Muscle of back (tissue), 11 donors: ENCODE data around the gene C2orf68. TPM values are rescaled to one million over a fixed set of nuclear protein-coding genes. Genes with fewer than 3 reads are reported as not detected.
"Not testable (repeated sequence)": the region's sequence is repeated elsewhere in the genome, so short reads cannot be mapped to it uniquely, and the experiment has no call there.

Experiments
- DNase-seq, 3 donors: peaks; one replicate each; pipeline versions ENCODE4 v3.0.0 to v3.0.0-alpha.2; 2013
- polyA plus RNA-seq, 10 donors: library from polyadenylated mRNA; unstranded; fragments of 120-200 nt; gene quantifications; one replicate each; pipeline ENCODE4 v1.2.1, GENCODE V29; 2013; ENCODE audit not compliant: insufficient read length in 10 of 10

C2orf68 gene
- polyA plus RNA-seq, 10 donors: 35.9 to 51.2 (median 43.6) TPM

DNA sequence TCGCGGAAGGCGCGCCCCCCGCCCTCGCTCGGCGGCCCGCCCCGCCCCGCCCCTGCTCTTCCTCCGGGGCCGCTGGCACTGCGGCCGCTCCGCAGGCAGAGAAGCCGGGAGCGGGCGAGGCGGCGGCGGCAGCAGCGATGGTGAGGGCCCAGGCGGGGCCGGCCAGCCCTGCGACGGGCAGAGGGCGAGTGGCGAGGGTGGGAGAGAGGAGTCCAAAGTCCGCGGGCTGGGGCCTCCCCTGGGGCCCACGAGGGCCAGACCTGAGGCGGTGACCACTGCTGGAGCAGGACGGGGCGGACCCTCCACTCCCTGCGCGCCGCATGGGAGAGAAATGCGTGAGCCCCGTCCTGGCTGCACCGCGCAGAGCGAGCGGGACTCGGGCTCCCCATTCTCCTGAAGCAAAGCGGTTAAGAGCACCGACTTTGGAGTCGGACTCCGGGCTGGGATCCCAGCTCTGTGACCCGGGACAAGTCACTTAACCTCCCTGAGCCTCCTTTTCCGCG, 27.5 kb downstream of the C2orf68 start, which contains the start of gene VAMP5:
Gene VAMP5 (plus strand): TSS at position 78 of the 503 bp plus-strand sequence. CDS start 60 bp downstream, at position 138.
- peak in 1 of 3 donors; percentile 72 for DNase-seq

DNA sequence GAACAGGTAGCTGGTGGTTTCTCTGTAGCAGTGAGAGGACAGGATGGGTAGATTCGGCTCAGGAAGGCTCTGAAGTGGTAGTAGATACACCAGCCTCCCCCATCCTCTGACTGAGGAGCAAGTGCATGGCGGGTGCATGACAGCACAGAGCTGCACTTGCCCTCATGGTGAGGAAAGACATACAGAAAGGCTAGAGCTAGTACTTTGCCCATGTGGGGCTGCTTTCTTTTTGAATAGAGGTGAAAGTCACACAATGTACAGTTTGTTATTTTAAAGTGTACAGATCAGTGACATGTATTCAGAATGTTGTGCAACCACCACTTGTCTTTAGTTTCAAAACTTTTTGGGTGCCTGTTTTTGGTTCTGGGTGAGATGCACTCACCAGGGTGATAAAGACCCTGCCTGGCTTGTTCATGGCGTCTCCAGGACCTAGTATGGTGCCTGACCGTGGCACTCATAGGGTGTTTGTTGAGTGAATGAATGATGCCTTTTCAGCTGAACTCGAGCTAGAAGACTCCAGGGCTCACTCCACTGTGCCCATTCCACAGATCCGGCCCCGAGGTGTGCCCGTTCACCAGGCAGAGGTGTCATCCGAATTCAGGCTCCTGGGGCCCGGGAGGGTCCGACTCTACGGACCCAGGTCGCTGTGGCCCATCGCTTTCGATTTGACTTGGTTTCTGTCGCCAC, 28.1 kb downstream of the C2orf68 start:
- no peak for DNase-seq

DNA sequence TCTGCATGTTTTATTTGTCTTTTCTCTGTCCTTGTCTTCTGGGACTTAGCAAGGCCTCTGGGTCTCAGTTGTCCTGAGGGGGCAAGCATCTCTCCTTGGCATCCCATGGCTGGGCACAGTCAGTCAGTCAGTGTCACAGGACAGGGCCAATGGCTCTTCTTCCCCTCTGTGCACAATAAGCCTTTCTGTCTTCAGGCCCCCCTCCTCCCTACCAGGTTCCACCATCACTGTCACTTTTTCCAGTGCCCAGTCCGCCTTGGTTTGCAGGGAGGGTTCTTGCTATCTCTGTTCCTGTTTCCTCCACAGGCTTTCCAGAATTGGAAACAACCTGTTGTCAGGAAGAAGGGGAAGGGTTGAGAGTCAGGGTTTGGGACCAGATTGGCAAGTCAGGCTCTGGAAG, 29.4 kb downstream of the C2orf68 start:
- no peak for DNase-seq

DNA sequence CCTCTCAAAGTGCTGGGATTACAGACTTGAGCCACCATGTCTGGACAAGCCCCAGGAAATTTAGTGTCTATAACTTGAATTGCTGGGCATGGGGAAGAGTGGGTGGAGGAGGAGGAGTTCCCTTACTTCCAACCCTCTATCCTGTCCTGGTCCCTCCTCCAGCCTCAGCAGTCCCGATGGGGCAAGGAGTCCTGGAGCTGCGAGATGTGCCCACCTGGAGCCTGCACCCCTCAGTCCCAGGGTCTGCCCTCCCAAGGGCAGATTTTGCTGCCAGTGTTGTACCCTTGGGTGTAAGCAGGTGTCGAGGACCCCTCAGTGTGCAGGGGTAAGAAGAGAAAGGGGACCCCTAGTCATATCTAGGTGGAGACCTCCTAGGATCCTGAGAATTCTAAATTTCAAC, 31.7 kb downstream of the C2orf68 start:
- no peak for DNase-seq

GRCh38 chr2:85579266-85579935, 32.5 kb downstream of the C2orf68 start:
- no peak for DNase-seq

GRCh38 chr2:85578243-85579180, 33.4 kb downstream of the C2orf68 start:
- peak in 1 of 3 donors; percentile 48 for DNase-seq

DNA sequence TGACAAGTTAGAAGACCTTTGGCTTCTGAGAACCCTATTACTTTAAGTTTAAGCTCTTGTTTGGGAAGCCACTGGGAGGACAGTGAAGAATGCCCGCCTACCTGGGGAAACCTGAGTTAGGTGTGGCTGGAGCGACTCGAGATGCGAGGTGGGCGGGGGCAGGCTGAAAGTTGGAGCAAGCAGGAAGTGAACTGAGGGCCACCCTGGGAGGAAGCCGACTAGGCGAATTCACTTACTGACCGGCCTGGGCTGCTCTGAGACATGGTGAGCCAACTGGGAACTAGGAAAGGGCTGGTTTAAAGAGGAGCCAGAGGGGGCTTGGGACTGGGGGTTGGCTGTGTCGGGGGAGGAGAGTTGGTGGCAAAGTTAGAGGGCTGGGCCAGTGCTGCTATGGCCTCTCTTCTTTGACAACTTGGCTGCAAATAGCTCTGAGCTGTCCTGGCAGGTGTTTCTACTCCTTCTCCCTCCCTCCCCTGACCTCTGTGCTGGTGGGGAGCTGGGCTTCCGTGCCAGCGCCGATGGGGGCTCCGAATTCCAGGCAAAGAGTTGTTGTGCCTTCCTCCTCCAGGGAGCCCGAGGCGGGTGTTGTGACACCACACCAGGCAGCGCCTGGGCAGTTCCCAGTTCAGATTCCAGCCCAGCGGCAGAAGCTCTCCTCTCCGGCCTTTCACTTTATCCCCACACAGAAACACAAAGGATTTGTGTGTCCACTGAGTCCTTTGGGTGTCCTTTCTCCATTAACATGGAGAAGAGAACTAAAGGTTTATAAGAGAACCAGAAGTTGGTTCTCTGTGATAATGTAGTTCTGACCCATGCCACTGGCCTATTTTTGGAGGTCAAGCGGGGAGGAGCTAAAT, 34.3 kb downstream of the C2orf68 start, which contains the start of gene VAMP8:
Gene VAMP8 (plus strand): TSS at position 201 of the 857 bp plus-strand sequence. CDS start 61 bp downstream, at position 262.
- DNase-seq: peak in 1 of 3 donors; percentile 49

DNA sequence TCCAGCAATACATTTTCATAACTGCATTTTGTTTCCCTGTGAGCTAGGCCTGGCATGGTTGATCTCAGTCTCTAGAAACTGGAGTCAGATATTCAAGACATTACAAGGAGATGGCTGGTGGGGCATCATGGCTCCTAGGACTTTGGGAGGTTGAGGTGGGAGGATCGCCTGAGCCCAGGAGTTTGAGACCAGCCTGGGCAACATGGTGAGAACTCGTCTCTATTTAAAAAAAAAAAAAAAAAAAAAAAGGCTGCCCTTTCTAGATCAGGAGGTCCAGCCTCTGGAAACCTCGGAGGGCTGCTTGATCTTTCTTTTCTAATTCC, 34.8 kb downstream of the C2orf68 start:
- no peak for DNase-seq

- DNase-seq: no peak
Measured at GRCh38 chr2:85575739-85576138, 36.1 kb downstream of the C2orf68 start.

- no peak for DNase-seq
Measured at GRCh38 chr2:85566265-85566664, 45.6 kb downstream of the C2orf68 start.

GRCh38 chr2:85564144-85564563, 47.7 kb downstream of the C2orf68 start:
- DNase-seq: no peak

GRCh38 chr2:85561280-85562212, 50.3 kb downstream of the C2orf68 start, which contains the start of gene GGCX:
Gene GGCX (minus strand): TSS chr2:85561493. CDS start chr2:85561428, 65 bp downstream.
- peak; percentile 93 to 98 (median 96) for DNase-seq

DNA sequence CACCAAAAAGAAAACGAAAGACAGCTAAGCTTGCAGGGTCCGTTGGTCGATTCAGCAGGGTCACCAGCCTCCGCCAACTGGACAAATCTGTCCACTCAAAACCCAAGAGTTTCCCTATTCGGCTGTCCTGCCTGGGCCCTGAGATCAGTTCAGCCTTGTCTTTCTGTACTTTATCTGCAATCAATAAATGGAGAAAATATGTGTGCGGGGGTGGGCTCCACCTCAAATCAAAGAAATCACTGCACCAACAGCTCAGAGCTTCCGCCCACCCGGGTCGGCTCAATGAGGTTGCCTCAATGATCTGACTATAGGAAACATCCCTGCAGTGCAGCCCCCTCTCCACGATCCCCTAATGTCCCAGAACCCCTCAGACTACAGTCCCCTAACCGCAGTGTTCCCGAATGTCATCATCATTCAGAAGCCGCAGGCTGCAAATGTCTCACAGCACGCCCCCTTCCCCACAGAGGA, 51.0 kb downstream of the C2orf68 start:
- no peak for DNase-seq

DNA sequence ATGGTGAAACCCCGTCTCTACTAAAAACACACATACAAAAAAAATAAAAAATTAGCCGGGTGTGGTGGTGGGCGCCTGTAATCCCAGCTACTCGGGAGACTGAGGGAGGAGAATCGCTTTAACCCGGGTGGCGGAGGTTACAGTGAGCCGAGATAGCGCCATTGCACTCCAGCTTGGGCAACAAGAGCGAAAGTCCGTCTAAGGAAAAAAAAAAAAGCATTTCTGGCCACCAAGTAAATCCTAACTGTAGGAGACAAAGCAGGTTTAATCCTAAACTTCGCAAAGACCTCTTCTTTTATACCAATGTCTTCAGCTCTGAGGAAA, 51.5 kb downstream of the C2orf68 start:
- not testable (repeated sequence) for DNase-seq

DNA sequence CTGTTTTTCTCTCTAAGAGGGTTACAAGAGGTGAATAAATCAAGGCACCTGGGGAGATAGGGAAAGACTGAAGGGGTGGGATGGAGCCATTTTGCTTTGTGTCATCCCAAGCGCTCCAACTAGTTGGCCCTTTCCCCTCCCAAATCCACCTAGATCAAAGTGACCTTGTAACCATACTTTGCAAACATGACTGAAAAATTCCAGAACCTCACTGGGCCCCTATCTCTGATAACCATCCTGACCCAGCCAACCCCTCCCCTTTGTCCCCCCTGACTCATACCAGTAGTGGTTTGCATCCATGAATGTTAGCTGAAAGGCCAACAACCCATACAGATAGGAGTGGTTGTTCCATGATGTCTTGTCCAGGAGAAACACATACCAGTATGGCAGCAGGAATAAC, 53.7 kb downstream of the C2orf68 start:
- DNase-seq: no peak

GRCh38 chr2:85557130-85557529, 54.7 kb downstream of the C2orf68 start:
- no peak for DNase-seq
